Mononuclear cell (primary cell): Measurements from ENCODE around the gene P2RX2. TPM values are rescaled to one million over a fixed set of nuclear protein-coding genes. Genes with fewer than 3 reads are reported as not detected.

Experiments used
- H3K27me3 ChIP-seq: 2 replicates; pipeline ENCODE4 v1.6.0; 2011; ENCODE audit warnings: low read length, control low read depth; ENCODE audit not compliant: insufficient read depth
- H3K4me1 ChIP-seq: 2 replicates; pipeline ENCODE4 v1.5.1; 2011; ENCODE audit warnings: mild to moderate bottlenecking, low read length, control low read depth; ENCODE audit not compliant: insufficient read depth
- H3K4me3 ChIP-seq: 2 replicates; pipeline ENCODE4 v1.5.1; 2011; ENCODE audit warnings: mild to moderate bottlenecking, low read length, moderate library complexity
- H3K9me3 ChIP-seq: 2 replicates; pipeline ENCODE4 v1.5.1; 2011; ENCODE audit warnings: low read depth, mild to moderate bottlenecking, control low read depth, low read length
- total RNA-seq: library from RNA; depleted of rRNA; stranded (reverse); fragments of >200 nt; gene quantifications from one replicate; pipeline ENCODE4 v1.2.3, GENCODE V29; 2012

The P2RX2 gene
- total RNA-seq, 1 donor = 0.10 TPM

GRCh38 chr12:132629330-132629729 is 10.8 kb downstream of the P2RX2 start:
- Histone ChIP-seq H3K4me3 (no peak overlapping the region), H3K9me3 (no peaks in the 10 kb centered on the region), H3K27me3 (no peaks in the 10 kb centered on the region), H3K4me1 (no peaks in the 10 kb centered on the region)

- H3K4me1 ChIP-seq = no peaks in the 10 kb centered on the region
- no peak overlapping the region for H3K4me3 ChIP-seq
- no peaks in the 10 kb centered on the region for H3K9me3 ChIP-seq
- H3K27me3 ChIP-seq = no peaks in the 10 kb centered on the region
Observed at GRCh38 chr12:132630672-132631071, 12.1 kb downstream of the P2RX2 start.

GRCh38 chr12:132631666-132632065 is 13.1 kb downstream of the P2RX2 start:
- no peaks in the 10 kb centered on the region for H3K27me3 ChIP-seq
- no peak overlapping the region for H3K4me3 ChIP-seq
- H3K4me1 ChIP-seq = no peaks in the 10 kb centered on the region
- H3K9me3 ChIP-seq = no peaks in the 10 kb centered on the region

- no peaks in the 10 kb centered on the region for H3K4me1 ChIP-seq
- no peak overlapping the region for H3K4me3 ChIP-seq
- no peaks in the 10 kb centered on the region for H3K9me3 ChIP-seq
- no peaks in the 10 kb centered on the region for H3K27me3 ChIP-seq
Observed at GRCh38 chr12:132632521-132633228, 14.1 kb downstream of the P2RX2 start.

GRCh38 chr12:132633398-132633797 is 14.8 kb downstream of the P2RX2 start:
- Histone ChIP-seq H3K4me1 (no peaks in the 10 kb centered on the region), H3K4me3 (no peak overlapping the region), H3K9me3 (no peaks in the 10 kb centered on the region), H3K27me3 (no peaks in the 10 kb centered on the region)

- Histone ChIP-seq H3K9me3 (no peaks in the 10 kb centered on the region), H3K27me3 (no peaks in the 10 kb centered on the region), H3K4me3 (no peak overlapping the region), H3K4me1 (no peaks in the 10 kb centered on the region)
Observed at GRCh38 chr12:132633901-132634300, 15.3 kb downstream of the P2RX2 start.

GRCh38 chr12:132634411-132634990 is 15.9 kb downstream of the P2RX2 start:
- no peaks in the 10 kb centered on the region for H3K4me1 ChIP-seq
- H3K9me3 ChIP-seq = no peaks in the 10 kb centered on the region
- H3K27me3 ChIP-seq = no peaks in the 10 kb centered on the region
- H3K4me3 ChIP-seq = no peak overlapping the region

- Histone ChIP-seq H3K4me1 (no peaks in the 10 kb centered on the region), H3K4me3 (no peak overlapping the region), H3K27me3 (no peaks in the 10 kb centered on the region), H3K9me3 (no peaks in the 10 kb centered on the region)
Observed at GRCh38 chr12:132635076-132635955, 16.7 kb downstream of the P2RX2 start.

GRCh38 chr12:132637811-132638210 is 19.2 kb downstream of the P2RX2 start:
- H3K4me1 ChIP-seq = no peaks in the 10 kb centered on the region
- no peaks in the 10 kb centered on the region for H3K9me3 ChIP-seq
- H3K27me3 ChIP-seq = no peaks in the 10 kb centered on the region
- H3K4me3 ChIP-seq = no peak overlapping the region

GRCh38 chr12:132638541-132639408 is 20.2 kb downstream of the P2RX2 start:
- no peaks in the 10 kb centered on the region for H3K4me1 ChIP-seq
- H3K27me3 ChIP-seq = no peaks in the 10 kb centered on the region
- H3K9me3 ChIP-seq = no peaks in the 10 kb centered on the region
- no peak overlapping the region for H3K4me3 ChIP-seq

- Histone ChIP-seq H3K4me1 (no peaks in the 10 kb centered on the region), H3K27me3 (no peaks in the 10 kb centered on the region), H3K4me3 (no peak overlapping the region), H3K9me3 (no peaks in the 10 kb centered on the region)
Observed at GRCh38 chr12:132639956-132640520, 21.5 kb downstream of the P2RX2 start.

GRCh38 chr12:132640936-132641335 is 22.4 kb downstream of the P2RX2 start:
- no peaks in the 10 kb centered on the region for H3K9me3 ChIP-seq

GRCh38 chr12:132641811-132642650 is 23.5 kb downstream of the P2RX2 start:
- no peaks in the 10 kb centered on the region for H3K4me1 ChIP-seq
- H3K4me3 ChIP-seq = no peak overlapping the region
- H3K9me3 ChIP-seq = no peaks in the 10 kb centered on the region
- H3K27me3 ChIP-seq = no peaks in the 10 kb centered on the region

More at GRCh38 chr12:132640936-132641335, 22.4 kb downstream of the P2RX2 start:
- no peak overlapping the region for H3K4me3 ChIP-seq
- no peaks in the 10 kb centered on the region for H3K27me3 ChIP-seq
- no peaks in the 10 kb centered on the region for H3K4me1 ChIP-seq
